HG03469 (cell line): ENCODE data around the gene HPGD.

ENCODE experiments used
- ATAC-seq: cut with Tn5 transposase; IDR thresholded peaks from one replicate; pipeline ENCODE4 v1.9.1; 2021; ENCODE audit warnings: mild to moderate bottlenecking, moderate library complexity, moderate number of reproducible peaks; ENCODE audit not compliant: unreplicated experiment

Gene HPGD

DNA sequence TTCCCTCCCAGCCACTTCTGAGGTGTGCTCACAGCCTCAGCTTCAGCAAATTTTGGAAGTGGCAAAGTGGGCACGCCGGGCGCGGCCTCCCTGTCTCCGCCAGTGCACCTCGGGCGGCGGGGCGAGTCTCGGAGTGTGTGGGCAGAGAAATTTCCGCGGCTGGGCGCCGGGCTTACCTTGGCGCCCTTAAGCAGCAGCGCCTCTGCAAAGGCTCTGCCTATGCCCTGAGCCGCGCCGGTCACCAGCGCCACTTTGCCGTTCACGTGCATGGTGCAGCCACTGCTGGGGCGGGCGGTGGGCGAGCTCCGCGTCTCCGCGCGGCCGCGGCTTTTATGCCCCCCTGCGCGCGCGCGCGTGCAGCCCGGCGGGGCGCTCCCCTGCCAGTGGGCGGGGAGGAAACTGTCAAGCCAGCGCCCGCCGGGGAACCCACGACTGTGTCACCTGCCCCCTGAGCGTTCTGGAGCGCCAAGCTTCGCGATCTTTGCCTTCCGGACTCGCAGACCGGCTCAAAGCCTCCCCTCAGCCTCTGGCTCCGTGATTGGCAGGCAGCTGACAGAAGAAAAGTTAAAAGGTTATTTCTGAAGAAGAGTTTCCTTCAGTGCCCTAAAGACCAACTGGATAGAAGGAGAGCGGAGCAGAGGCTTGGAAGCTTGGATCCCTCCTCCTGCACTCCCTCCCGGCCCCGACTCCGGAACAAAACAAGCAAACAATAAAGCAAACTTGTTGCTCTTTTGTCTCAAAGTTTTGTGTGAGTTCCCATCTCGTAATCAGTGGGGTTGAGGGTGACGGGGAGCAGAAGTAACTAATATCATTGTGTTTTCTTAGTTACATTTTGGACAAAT, at the start of gene HPGD:
HPGD (minus strand) TSS at position 306 of the 842 bp plus-strand sequence; CDS start at position 269, 37 bp downstream.
- no peak for ATAC-seq

GRCh38 chr4:174564529-174564928, 42.2 kb upstream of the HPGD start:
- ATAC-seq: no peak

- no peak for ATAC-seq
These were observed 41.1 kb upstream of the HPGD start for GRCh38 chr4:174563399-174563798.

DNA sequence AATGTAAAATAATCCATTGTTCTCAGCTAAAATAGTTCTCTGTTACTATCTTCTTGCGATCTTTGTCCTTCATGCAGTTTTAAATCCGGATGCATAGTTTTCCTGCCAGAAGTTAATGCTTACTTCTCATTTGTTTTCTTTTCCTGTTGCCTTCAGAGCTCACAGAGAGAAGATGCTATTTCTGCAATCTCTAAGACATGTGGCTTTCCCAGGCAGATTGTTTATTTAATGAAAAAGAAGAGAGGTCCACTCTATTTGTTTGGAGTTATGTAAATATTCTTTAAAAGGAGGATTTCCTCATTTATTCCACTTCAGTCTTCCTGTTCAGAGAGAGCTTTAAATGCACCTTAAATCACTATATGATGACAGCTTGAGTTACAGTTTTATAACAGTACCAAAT, 39.3 kb upstream of the HPGD start:
- no peak for ATAC-seq

DNA sequence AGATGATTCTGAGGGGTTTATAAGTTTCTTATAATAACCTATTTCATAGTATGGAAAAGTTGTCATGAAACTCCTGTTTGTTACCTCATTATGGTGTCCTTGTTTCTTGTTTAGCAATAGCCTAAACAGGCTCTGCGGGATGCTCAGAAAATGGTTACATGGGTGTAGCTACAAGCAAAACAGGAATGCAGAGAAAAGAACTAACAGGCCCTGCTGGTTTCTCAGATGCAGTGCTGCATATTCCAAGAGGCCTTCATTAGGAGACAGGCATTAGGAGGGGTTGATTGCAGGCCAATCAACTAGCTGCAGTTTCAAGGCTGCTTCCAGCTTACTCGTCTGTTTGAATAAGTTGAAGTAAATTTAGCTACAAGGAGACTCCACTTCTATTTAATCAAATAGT, 37.6 kb upstream of the HPGD start:
- no peak for ATAC-seq

- no peak for ATAC-seq
These were observed 33.7 kb upstream of the HPGD start for GRCh38 chr4:174555789-174556630.

GRCh38 chr4:174554231-174554728, 32.0 kb upstream of the HPGD start:
- ATAC-seq: no peak

- ATAC-seq: no peak
These were observed 31.5 kb upstream of the HPGD start for GRCh38 chr4:174553828-174554227.

GRCh38 chr4:174553031-174553430, 30.7 kb upstream of the HPGD start:
- no peak for ATAC-seq

- ATAC-seq: no peak
These were observed 28.3 kb upstream of the HPGD start for GRCh38 chr4:174550541-174550940.

DNA sequence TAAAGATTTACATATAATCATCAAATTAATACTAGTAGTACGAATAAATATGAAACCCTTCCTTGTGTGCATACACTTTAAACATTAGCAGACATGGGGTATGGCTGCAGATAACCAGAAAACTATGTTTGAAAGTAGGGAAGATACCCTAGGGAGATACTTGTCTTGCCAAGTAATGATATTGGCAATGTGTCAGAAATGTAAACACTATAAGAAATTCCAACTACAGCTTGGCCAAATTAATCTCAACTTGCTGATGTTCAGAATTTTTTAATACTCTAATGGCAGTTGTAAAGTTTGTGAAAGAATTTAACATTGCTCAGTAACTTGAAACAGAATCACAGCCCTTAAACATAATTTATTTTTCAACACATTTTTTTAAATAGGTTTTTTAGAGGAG, 27.4 kb upstream of the HPGD start:
- no peak for ATAC-seq

DNA sequence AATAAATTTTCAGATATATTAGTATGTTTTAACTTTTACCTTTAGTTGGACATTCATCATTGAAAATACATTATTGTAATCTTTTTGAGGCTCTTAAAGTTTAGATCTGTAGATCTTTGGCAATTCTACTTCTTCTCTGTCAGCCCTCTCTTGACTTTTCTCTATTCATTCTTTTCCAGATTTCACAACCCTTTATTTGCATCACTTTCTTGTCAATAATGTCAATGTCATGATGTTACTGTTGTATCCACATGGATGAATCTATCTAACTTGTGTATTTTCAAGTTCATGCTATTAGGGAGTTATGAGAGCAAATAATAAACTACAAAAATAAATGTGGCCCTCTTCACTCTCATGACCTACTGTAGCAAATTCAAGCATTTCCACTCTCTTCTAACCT, 23.0 kb upstream of the HPGD start:
- ATAC-seq: no peak

DNA sequence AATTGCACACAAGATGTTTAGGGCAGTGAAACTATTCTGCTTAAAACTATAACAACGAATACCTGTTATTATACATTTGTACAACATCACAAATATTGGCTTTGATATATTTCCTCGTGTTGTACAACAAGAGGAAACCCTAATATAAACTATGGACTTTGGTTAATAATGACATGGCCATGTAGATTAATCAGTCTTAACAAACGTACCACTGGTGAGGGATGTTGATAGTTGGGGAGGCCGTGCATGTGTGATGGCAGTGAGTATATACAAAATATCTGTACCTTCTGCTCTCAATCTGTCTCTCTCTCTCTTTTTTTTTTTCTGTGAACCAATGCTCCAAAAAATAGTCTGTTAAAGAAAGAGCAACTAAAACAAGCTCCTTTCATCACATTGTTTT, 22.2 kb upstream of the HPGD start:
- ATAC-seq: no peak

GRCh38 chr4:174540175-174540574, 17.9 kb upstream of the HPGD start:
- no peak for ATAC-seq

GRCh38 chr4:174539571-174539970, 17.3 kb upstream of the HPGD start:
- no peak for ATAC-seq

- no peak for ATAC-seq
These were observed 16.6 kb upstream of the HPGD start for GRCh38 chr4:174538876-174539250.

DNA sequence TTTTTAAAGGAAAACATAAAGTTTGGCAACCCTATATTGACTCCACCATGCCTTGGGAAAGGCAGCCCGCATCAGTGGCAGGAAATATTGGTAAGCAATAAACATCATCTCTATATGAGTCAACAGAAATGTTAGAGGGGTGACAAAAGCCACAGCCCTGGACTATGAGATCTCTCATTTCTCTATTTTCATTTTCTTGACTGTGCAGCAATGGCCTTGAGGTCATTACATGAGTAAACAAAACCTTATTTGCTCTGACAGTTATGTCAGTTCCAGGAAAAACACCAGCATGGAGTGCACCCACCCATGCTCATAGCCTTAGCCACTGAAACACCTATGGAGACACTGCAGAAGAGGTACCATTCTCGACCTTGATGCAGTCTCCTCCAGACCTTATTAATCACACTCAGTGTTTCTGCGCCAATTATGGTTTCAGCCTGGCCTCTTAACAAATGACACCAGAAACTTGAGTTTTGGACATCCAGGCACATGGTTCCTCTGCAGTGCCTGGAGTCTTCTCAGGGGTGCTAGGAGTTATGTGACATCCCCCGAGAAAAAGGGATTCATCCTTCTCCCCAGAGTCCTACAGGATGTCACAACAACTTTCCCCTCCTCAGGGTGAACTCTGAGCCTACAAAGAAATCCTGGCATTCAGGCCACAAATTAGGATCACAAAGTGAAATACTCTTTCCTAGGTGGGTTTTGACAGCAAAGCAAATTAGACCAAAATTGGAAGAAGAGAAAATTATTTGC, 16.0 kb upstream of the HPGD start:
- ATAC-seq: peak; percentile 97

- peak; percentile 10 for ATAC-seq
These were observed 15.3 kb upstream of the HPGD start for GRCh38 chr4:174537634-174538033.

DNA sequence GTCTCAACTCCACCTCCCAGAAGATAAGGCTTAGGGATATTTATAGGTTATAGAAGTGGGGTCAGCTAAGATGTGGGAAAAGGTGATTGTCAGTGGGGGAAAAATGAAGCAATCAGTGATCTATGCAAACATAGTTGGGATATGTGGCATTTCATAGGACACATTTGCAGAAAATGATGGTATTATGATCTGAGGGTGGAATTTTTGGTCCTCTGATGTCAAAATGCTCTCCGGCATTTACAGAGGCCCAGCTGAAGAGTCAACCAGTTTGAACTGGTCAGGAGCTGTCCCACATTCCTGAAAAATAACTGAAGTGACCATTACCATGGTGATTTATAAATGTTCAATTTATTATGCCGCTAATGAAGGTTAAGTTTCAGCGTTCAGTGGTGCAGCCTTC, 12.2 kb upstream of the HPGD start:
- no peak for ATAC-seq

- ATAC-seq: no peak
These were observed 10.2 kb upstream of the HPGD start for GRCh38 chr4:174532445-174532844.

DNA sequence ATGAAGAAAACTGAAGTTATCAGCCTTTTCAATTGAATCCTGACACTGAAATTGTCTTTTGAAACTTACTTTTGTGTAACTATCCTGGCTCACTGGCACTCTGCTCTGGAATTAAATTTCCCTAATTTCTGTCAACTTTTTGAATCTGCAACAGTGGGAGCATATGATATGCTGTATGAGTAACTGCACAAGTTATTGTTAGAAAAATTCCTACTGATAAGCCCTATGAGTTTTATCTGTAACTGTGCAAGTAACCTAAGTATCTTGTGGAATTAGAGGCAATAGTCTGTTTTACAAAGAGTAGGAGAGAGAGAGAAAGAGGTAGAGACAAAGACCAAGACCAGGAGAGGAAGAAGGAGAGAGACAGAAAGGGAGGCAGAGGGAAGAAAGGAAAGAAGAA, 9.2 kb upstream of the HPGD start:
- ATAC-seq: no peak
